GM12891 (cell line): ENCODE data around the gene ANKRD29.

Experiments used
- DNase-seq: peaks from one replicate; pipeline ENCODE4 v3.0.0; 2011; ENCODE audit warnings: low spot score; ENCODE audit not compliant: insufficient read length
- FAIRE-seq: peaks from 2 replicates; lab custom pipeline; 2011; peaks lifted over from hg19 to GRCh38; lab: Jason Lieb, UNC
- PAX5 ChIP-seq: IDR thresholded peaks from 2 replicates; pipeline ENCODE4 v1.6.1; 2011; ENCODE audit warnings: low read length, moderate library complexity, mild to moderate bottlenecking; ENCODE audit not compliant: insufficient read depth, severe bottlenecking
- POLR2A ChIP-seq: IDR thresholded peaks from 2 replicates; pipeline ENCODE4 v1.6.1; 2011; ENCODE audit warnings: low read depth, low read length, control low read depth
- POLR2AphosphoS5 ChIP-seq: IDR thresholded peaks from 2 replicates; pipeline ENCODE4 v1.6.1; 2011; ENCODE audit warnings: low read depth, low read length, control low read depth
- POU2F2 ChIP-seq: IDR thresholded peaks from 2 replicates; pipeline ENCODE4 v1.6.1; 2011; ENCODE audit warnings: low read depth, mild to moderate bottlenecking, control low read depth, low read length, moderate library complexity
- SPI1 ChIP-seq: IDR thresholded peaks from 2 replicates; pipeline ENCODE4 v1.6.1; 2011; ENCODE audit warnings: low read depth, low read length, control low read depth
- TAF1 ChIP-seq: IDR thresholded peaks from 2 replicates; pipeline ENCODE4 v1.6.1; 2011; ENCODE audit warnings: low read depth, low read length, control low read depth

ANKRD29 gene

GRCh38 chr18:23669804-23670405 is 7.2 kb upstream of the ANKRD29 start:
- TF ChIP-seq SPI1 (no peak), PAX5 (no peak), POLR2A (no peak), POU2F2 (no peak), POLR2AphosphoS5 (no peak), TAF1 (no peak)
- FAIRE-seq: no peak
- DNase-seq: no peak

GRCh38 chr18:23669202-23669766 is 6.6 kb upstream of the ANKRD29 start:
- no peak for FAIRE-seq
- DNase-seq: no peak
- no peak for TF ChIP-seq POU2F2
- TF ChIP-seq TAF1: no peak
- TF ChIP-seq PAX5: no peak

GRCh38 chr18:23668731-23669130 is 6.0 kb upstream of the ANKRD29 start:
- no peak for FAIRE-seq
- no peak for DNase-seq
- TF ChIP-seq SPI1 (no peak), POLR2A (no peak), TAF1 (no peak), POU2F2 (no peak), POLR2AphosphoS5 (no peak), PAX5 (no peak)

- TF ChIP-seq PAX5: no peak
- no peak for TF ChIP-seq POLR2AphosphoS5
- TF ChIP-seq SPI1: no peak
- TF ChIP-seq POU2F2: no peak
- TF ChIP-seq POLR2A: no peak
- TF ChIP-seq TAF1: no peak
- FAIRE-seq (no peak), DNase-seq (no peak)
Observed at GRCh38 chr18:23667114-23667513, 4.4 kb upstream of the ANKRD29 start.

- DNase-seq (no peak), FAIRE-seq (no peak)
- TF ChIP-seq POLR2AphosphoS5 (no peak), POLR2A (no peak), TAF1 (no peak), PAX5 (no peak), POU2F2 (no peak), SPI1 (no peak)
Observed at GRCh38 chr18:23664674-23665073, 2.0 kb upstream of the ANKRD29 start.

- DNase-seq (no peak), FAIRE-seq (no peak)
- no peak for TF ChIP-seq POU2F2
- no peak for TF ChIP-seq POLR2AphosphoS5
- no peak for TF ChIP-seq SPI1
- no peak for TF ChIP-seq PAX5
- no peak for TF ChIP-seq TAF1
- no peak for TF ChIP-seq POLR2A
Observed at GRCh38 chr18:23661735-23662308, 889 bp downstream of the ANKRD29 start.

- TF ChIP-seq TAF1: no peak
- TF ChIP-seq POU2F2: no peak
- TF ChIP-seq PAX5: no peak
- no peak for TF ChIP-seq SPI1
- no peak for TF ChIP-seq POLR2A
- TF ChIP-seq POLR2AphosphoS5: no peak
- no peak for DNase-seq
- no peak for FAIRE-seq
Observed at GRCh38 chr18:23658285-23658684, 4.4 kb downstream of the ANKRD29 start.

- FAIRE-seq (no peak), DNase-seq (no peak)
- TF ChIP-seq PAX5 (no peak), TAF1 (no peak), SPI1 (no peak), POU2F2 (no peak), POLR2A (no peak), POLR2AphosphoS5 (no peak)
Observed at GRCh38 chr18:23652232-23652631, 10.5 kb downstream of the ANKRD29 start.

GRCh38 chr18:23650968-23651927 is 11.5 kb downstream of the ANKRD29 start:
- DNase-seq (no peak), FAIRE-seq (no peak)
- no peak for TF ChIP-seq PAX5
- no peak for TF ChIP-seq POLR2AphosphoS5
- no peak for TF ChIP-seq POU2F2
- TF ChIP-seq POLR2A: no peak
- TF ChIP-seq SPI1: no peak
- no peak for TF ChIP-seq TAF1
